ENCODE data around the gene LDLRAD2.
"Not testable (repeated sequence)": the region's sequence is repeated elsewhere in the genome, so short reads cannot be mapped to it uniquely, and the experiment has no call there.

Gene LDLRAD2

GRCh38 chr1:21783679-21784603, 28.1 kb upstream of the LDLRAD2 start:
- DNase-seq = no peak

GRCh38 chr1:21785764-21786163, 26.3 kb upstream of the LDLRAD2 start:
- not testable (repeated sequence) for DNase-seq

- no peak for DNase-seq
Measured at GRCh38 chr1:21786640-21787039, 25.4 kb upstream of the LDLRAD2 start.

GRCh38 chr1:21793104-21793503, 19.0 kb upstream of the LDLRAD2 start:
- DNase-seq = no peak

GRCh38 chr1:21794656-21795055, 17.4 kb upstream of the LDLRAD2 start:
- no peak for DNase-seq

GRCh38 chr1:21795075-21795474, 17.0 kb upstream of the LDLRAD2 start:
- DNase-seq = no peak

- DNase-seq = no peak
Measured at GRCh38 chr1:21799730-21800129, 12.3 kb upstream of the LDLRAD2 start.

- no peak for DNase-seq
Measured at GRCh38 chr1:21801100-21801499, 11.0 kb upstream of the LDLRAD2 start.

- DNase-seq = no peak
Measured at GRCh38 chr1:21804536-21804935, 7.5 kb upstream of the LDLRAD2 start.

GRCh38 chr1:21813542-21813941, 1.5 kb downstream of the LDLRAD2 start:
- DNase-seq = no peak

GRCh38 chr1:21814241-21814918, 2.3 kb downstream of the LDLRAD2 start:
- DNase-seq = peak in 1 of 2 experiments; percentile 27

- DNase-seq = peak in 1 of 2 experiments; percentile 18
Measured at GRCh38 chr1:21814981-21815582, 3.0 kb downstream of the LDLRAD2 start.

- no peak for DNase-seq
Measured at GRCh38 chr1:21815724-21816321, 3.8 kb downstream of the LDLRAD2 start.

- DNase-seq = no peak
Measured at GRCh38 chr1:21816602-21817302, 4.7 kb downstream of the LDLRAD2 start.

- DNase-seq = peak; percentile 9 to 29
Measured at GRCh38 chr1:21818656-21819055, 6.6 kb downstream of the LDLRAD2 start.

GRCh38 chr1:21820597-21821232, 8.7 kb downstream of the LDLRAD2 start:
- DNase-seq = no peak

GRCh38 chr1:21821385-21822019, 9.4 kb downstream of the LDLRAD2 start:
- DNase-seq = no peak

- no peak for DNase-seq
Measured at GRCh38 chr1:21822349-21822748, 10.3 kb downstream of the LDLRAD2 start.

GRCh38 chr1:21823206-21823979, 11.3 kb downstream of the LDLRAD2 start:
- no peak for DNase-seq

- no peak for DNase-seq
Measured at GRCh38 chr1:21823980-21824702, 12.1 kb downstream of the LDLRAD2 start.
